Measurements from ENCODE around the gene DNAJC5G.

DNA sequence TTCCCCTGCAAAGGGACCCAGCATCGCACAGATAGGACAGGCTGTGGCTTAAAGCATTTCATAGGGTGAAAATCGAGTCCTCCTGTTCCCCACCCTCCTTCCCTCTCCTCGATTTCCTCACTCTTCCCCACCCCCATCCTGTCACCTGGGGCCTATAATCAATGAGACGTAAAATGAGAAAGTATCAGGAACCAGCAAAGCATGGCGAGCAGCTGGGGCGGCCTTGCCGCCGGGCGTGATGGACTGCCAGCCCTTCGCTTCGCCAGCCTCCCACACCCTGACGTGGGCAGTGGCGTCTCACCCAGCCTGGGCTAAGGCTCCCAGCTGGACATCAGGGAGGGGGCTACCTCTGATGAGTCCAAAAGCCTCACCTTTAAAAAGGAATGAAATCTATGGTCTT lies 23.5 kb upstream of the DNAJC5G start:
- TF ChIP-seq POLR2AphosphoS5 (IDR thresholded peaks at IDR 0.05) (no peak), POLR2A (IDR thresholded peaks at IDR 0.05) (no peak)
- TF ChIP-seq, protein P1, sequence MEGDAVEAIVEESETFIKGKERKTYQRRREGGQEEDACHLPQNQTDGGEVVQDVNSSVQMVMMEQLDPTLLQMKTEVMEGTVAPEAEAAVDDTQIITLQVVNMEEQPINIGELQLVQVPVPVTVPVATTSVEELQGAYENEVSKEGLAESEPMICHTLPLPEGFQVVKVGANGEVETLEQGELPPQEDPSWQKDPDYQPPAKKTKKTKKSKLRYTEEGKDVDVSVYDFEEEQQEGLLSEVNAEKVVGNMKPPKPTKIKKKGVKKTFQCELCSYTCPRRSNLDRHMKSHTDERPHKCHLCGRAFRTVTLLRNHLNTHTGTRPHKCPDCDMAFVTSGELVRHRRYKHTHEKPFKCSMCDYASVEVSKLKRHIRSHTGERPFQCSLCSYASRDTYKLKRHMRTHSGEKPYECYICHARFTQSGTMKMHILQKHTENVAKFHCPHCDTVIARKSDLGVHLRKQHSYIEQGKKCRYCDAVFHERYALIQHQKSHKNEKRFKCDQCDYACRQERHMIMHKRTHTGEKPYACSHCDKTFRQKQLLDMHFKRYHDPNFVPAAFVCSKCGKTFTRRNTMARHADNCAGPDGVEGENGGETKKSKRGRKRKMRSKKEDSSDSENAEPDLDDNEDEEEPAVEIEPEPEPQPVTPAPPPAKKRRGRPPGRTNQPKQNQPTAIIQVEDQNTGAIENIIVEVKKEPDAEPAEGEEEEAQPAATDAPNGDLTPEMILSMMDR (IDR thresholded peaks at IDR 0.05): no peak
